D721Med (cell line): Measurements from ENCODE around the gene SGCD.

ENCODE experiments used
- DNase-seq: peaks from one replicate; pipeline ENCODE4 v3.0.0; 2011; ENCODE audit warnings: low spot score; ENCODE audit not compliant: insufficient read length
- FAIRE-seq: peaks from 2 replicates; lab custom pipeline; 2011; peaks lifted over from hg19 to GRCh38; lab: Jason Lieb, UNC
- CTCF ChIP-seq: IDR thresholded peaks from 2 replicates; pipeline ENCODE4 v1.5.1; 2012; ENCODE audit warnings: mild to moderate bottlenecking, control low read depth; ENCODE audit not compliant: insufficient read depth; ENCODE audit errors: missing control alignments

SGCD gene

GRCh38 chr5:156378159-156378558 lies 51.2 kb downstream of the SGCD start:
- DNase-seq (no peak), FAIRE-seq (peak; percentile 71)
- TF ChIP-seq CTCF, result no peak

- peak; percentile 11 for FAIRE-seq
- TF ChIP-seq CTCF, result no peak
- DNase-seq, result no peak
These were observed 52.2 kb downstream of the SGCD start for GRCh38 chr5:156379206-156379605.

- DNase-seq (no peak), FAIRE-seq (no peak)
- no peak for TF ChIP-seq CTCF
These were observed 53.9 kb downstream of the SGCD start for GRCh38 chr5:156380848-156381247.

- TF ChIP-seq CTCF, result no peak
- no peak for FAIRE-seq
- DNase-seq, result no peak
These were observed 56.7 kb downstream of the SGCD start for GRCh38 chr5:156383510-156384265.

- no peak for TF ChIP-seq CTCF
- no peak for FAIRE-seq
- no peak for DNase-seq
These were observed 58.5 kb downstream of the SGCD start for GRCh38 chr5:156385416-156385815.

GRCh38 chr5:156386976-156387375 lies 60.0 kb downstream of the SGCD start:
- FAIRE-seq (no peak), DNase-seq (no peak)
- no peak for TF ChIP-seq CTCF

GRCh38 chr5:156387391-156387790 lies 60.4 kb downstream of the SGCD start:
- no peak for DNase-seq
- no peak for FAIRE-seq
- TF ChIP-seq CTCF, result no peak
